Smooth muscle cell (in vitro differentiated cells): ENCODE measurements around the gene ERICH3. TPM values are rescaled to one million over a fixed set of nuclear protein-coding genes. Genes with fewer than 3 reads are reported as not detected.

ENCODE experiments used
- DNase-seq: peaks from one replicate; lab custom pipeline; 2025; ENCODE audit not compliant: unreplicated experiment; lab: John Stamatoyannopoulos, UW
- H2AFZ ChIP-seq: fragments of 200-600 bp; sonication (generic); 2 replicates; pipeline ENCODE4 v1.6.0; 2016; ENCODE audit warnings: antibody characterized with exemption, low read depth, mild to moderate bottlenecking
- H3F3A ChIP-seq: fragments of 200-600 bp; sonication (generic); 2 replicates; pipeline ENCODE4 v1.6.0; 2017; ENCODE audit warnings: antibody characterized with exemption, low read depth
- H3K27ac ChIP-seq: fragments of 200-600 bp; sonication (generic); 2 replicates; pipeline ENCODE4 v1.5.1; 2016; ENCODE audit warnings: low read depth, mild to moderate bottlenecking
- H3K27me3 ChIP-seq: fragments of 200-600 bp; sonication (generic); 2 replicates; pipeline ENCODE4 v1.6.1; 2016; ENCODE audit warnings: low read depth, mild to moderate bottlenecking
- H3K36me3 ChIP-seq: fragments of 200-600 bp; sonication (generic); 2 replicates; pipeline ENCODE4 v1.5.1; 2016; ENCODE audit warnings: low read depth
- H3K4me1 ChIP-seq: fragments of 200-600 bp; sonication (generic); 2 replicates; pipeline ENCODE4 v1.5.1; 2016; ENCODE audit warnings: low read depth
- H3K4me2 ChIP-seq: fragments of 200-600 bp; sonication (generic); 2 replicates; pipeline ENCODE4 v1.6.0; 2016; ENCODE audit warnings: mild to moderate bottlenecking
- H3K4me3 ChIP-seq: fragments of 200-600 bp; sonication (generic); 2 replicates; pipeline ENCODE4 v1.5.1; 2016; ENCODE audit warnings: mild to moderate bottlenecking
- H3K79me2 ChIP-seq: fragments of 200-600 bp; sonication (generic); 2 replicates; pipeline ENCODE4 v1.6.0; 2016; ENCODE audit warnings: low read depth, mild to moderate bottlenecking
- H3K9ac ChIP-seq: fragments of 200-600 bp; sonication (generic); 2 replicates; pipeline ENCODE4 v1.6.0; 2016; ENCODE audit warnings: low read depth
- H3K9me3 ChIP-seq: fragments of 200-600 bp; sonication (generic); replicated peaks from 2 replicates; pipeline ENCODE4 v1.5.1; 2016; ENCODE audit warnings: low read depth
- H4K20me1 ChIP-seq: fragments of 200-600 bp; sonication (generic); 2 replicates; pipeline ENCODE4 v1.6.0; 2016; ENCODE audit warnings: low read depth
- CTCF ChIP-seq: fragments of 200-600 bp; sonication (generic); IDR thresholded peaks from 2 replicates; pipeline ENCODE4 v1.5.1; 2017; ENCODE audit warnings: borderline replicate concordance, mild to moderate bottlenecking, antibody characterized with exemption; ENCODE audit not compliant: insufficient read depth, poor library complexity, severe bottlenecking
- WGBS: methylation state at CpG from one replicate; pipeline ENCODE4 v1.1.7; 2016; ENCODE audit warnings: low lambda C conversion rate; 5-methylcytosine and 5-hydroxymethylcytosine counted together
- polyA plus RNA-seq: library from polyadenylated mRNA; unstranded; fragments of >200 nt; fragmentation: Nextera tagmentation; extraction: Ambion mirVana; gene quantifications from 2 replicates; pipeline ENCODE4 v1.2.1, GENCODE V29; 2016
- total RNA-seq: library from RNA; depleted of rRNA; stranded (reverse); fragments of >200 nt; gene quantifications from 2 replicates; pipeline ENCODE4 v1.2.3, GENCODE V29; 2014

Gene ERICH3
- total RNA-seq = not detected in 2 replicates
- polyA plus RNA-seq = not detected in 2 replicates

- no peak for DNase-seq
- no peaks in the 10 kb centered on the region for H3K79me2 ChIP-seq
- H3K4me2 ChIP-seq = peak within 1 kb of the TSS; percentile 91
- H3K27ac ChIP-seq = no peak within 1 kb of the TSS
- no peaks in the 10 kb centered on the region for H3K9me3 ChIP-seq
- no peaks in the 10 kb centered on the region for H3K4me1 ChIP-seq
- H3K9ac ChIP-seq = no peak within 1 kb of the TSS
- no peaks in the 10 kb centered on the region for H3K36me3 ChIP-seq
- no peaks in the 10 kb centered on the region for H3F3A ChIP-seq
- peak within 1 kb of the TSS; percentile 62 for H2AFZ ChIP-seq
- no peaks in the 10 kb centered on the region for H4K20me1 ChIP-seq
- H3K27me3 ChIP-seq = peaks cover 35% of the 10 kb centered on the region
- peak within 1 kb of the TSS; percentile 48 for H3K4me3 ChIP-seq
- no peak for TF ChIP-seq CTCF
- WGBS = 18% methylated on average over 22 of the region's 44 CpGs
These were observed at the start of gene ERICH3 for GRCh38 chr1:74673351-74674111. TSS of gene ERICH3 (minus strand) at chr1:74673792. CDS start at chr1:74673519, 273 bp downstream.

GRCh38 chr1:74717626-74718025, 44.0 kb upstream of the ERICH3 start:
- no peak overlapping the region for H2AFZ ChIP-seq
- peaks cover 14% of the 10 kb centered on the region for H3K4me1 ChIP-seq
- no peak overlapping the region for H3K27ac ChIP-seq
- no peak overlapping the region for H3K9ac ChIP-seq
- H3K4me2 ChIP-seq = no peak overlapping the region
- WGBS = 100% methylated on average over 2 of the region's 2 CpGs
- no peaks in the 10 kb centered on the region for H3K79me2 ChIP-seq
- DNase-seq = no peak
- H3K27me3 ChIP-seq = no peaks in the 10 kb centered on the region
- TF ChIP-seq CTCF = no peak
- peaks cover 21% of the 10 kb centered on the region for H3F3A ChIP-seq
- no peaks in the 10 kb centered on the region for H3K36me3 ChIP-seq
- no peaks in the 10 kb centered on the region for H4K20me1 ChIP-seq
- no peaks in the 10 kb centered on the region for H3K9me3 ChIP-seq
- no peak overlapping the region for H3K4me3 ChIP-seq

- no peak for DNase-seq
- Histone ChIP-seq H3F3A (peaks cover 21% of the 10 kb centered on the region), H3K27me3 (no peaks in the 10 kb centered on the region), H3K4me3 (no peak overlapping the region), H3K9me3 (no peaks in the 10 kb centered on the region), H3K79me2 (no peaks in the 10 kb centered on the region), H3K4me2 (no peak overlapping the region), H3K4me1 (peaks cover 14% of the 10 kb centered on the region), H2AFZ (no peak overlapping the region), H3K36me3 (no peaks in the 10 kb centered on the region), H4K20me1 (no peaks in the 10 kb centered on the region), H3K9ac (no peak overlapping the region), H3K27ac (no peak overlapping the region)
- 100% methylated on average over 1 of the region's 1 CpG for WGBS
- no peak for TF ChIP-seq CTCF
These were observed 43.2 kb upstream of the ERICH3 start for GRCh38 chr1:74716822-74717221.

GRCh38 chr1:74715806-74716205, 42.2 kb upstream of the ERICH3 start:
- TF ChIP-seq CTCF = no peak
- no peaks in the 10 kb centered on the region for H3K9me3 ChIP-seq
- H3K27ac ChIP-seq = no peak overlapping the region
- no peak for DNase-seq
- peaks cover 21% of the 10 kb centered on the region for H3F3A ChIP-seq
- no peak overlapping the region for H3K9ac ChIP-seq
- H4K20me1 ChIP-seq = no peaks in the 10 kb centered on the region
- H2AFZ ChIP-seq = no peak overlapping the region
- no peak overlapping the region for H3K4me3 ChIP-seq
- no peaks in the 10 kb centered on the region for H3K36me3 ChIP-seq
- no peaks in the 10 kb centered on the region for H3K79me2 ChIP-seq
- 66% methylated on average over 6 of the region's 6 CpGs for WGBS
- no peaks in the 10 kb centered on the region for H3K27me3 ChIP-seq
- peaks cover 14% of the 10 kb centered on the region for H3K4me1 ChIP-seq
- no peak overlapping the region for H3K4me2 ChIP-seq
